K562 (cell line): Measurements from ENCODE around the gene GLE1. TPM values are rescaled to one million over a fixed set of nuclear protein-coding genes. Genes with fewer than 3 reads are reported as not detected.

Experiments used
- BRF1 ChIP-seq: IDR thresholded peaks from 3 replicates; pipeline ENCODE4 v1.6.1; 2011; ENCODE audit warnings: borderline replicate concordance, mild to moderate bottlenecking; ENCODE audit not compliant: insufficient read length; ENCODE audit errors: extremely low read depth
- HMG20A ChIP-seq: fragments of 450-650 bp; formaldehyde crosslinking; conservative IDR thresholded peaks from 2 replicates; pipeline ENCODE4 v1.4.0; 2020; ENCODE audit warnings: mild to moderate bottlenecking, mixed read lengths
- HSF4 ChIP-seq: fragments of 250-450 bp; sonication (Bioruptor Pico); IDR thresholded peaks from 2 replicates; pipeline ENCODE4 v2.1.2; 2022; ENCODE audit warnings: mild to moderate bottlenecking, moderate library complexity, borderline replicate concordance
- RBM17 ChIP-seq: fragments of 200-400 bp; formaldehyde crosslinking; IDR thresholded peaks from 2 replicates; pipeline ENCODE4 v1.6.1; 2017; ENCODE audit warnings: low read depth, mild to moderate bottlenecking, low read length, borderline replicate concordance
- SAFB2 ChIP-seq: fragments of 200-400 bp; formaldehyde crosslinking; IDR thresholded peaks from 2 replicates; pipeline ENCODE4 v1.6.1; 2018; ENCODE audit warnings: borderline replicate concordance, low read length, low read depth, moderate library complexity; ENCODE audit not compliant: severe bottlenecking
- SIX5 ChIP-seq, 2 experiments: IDR thresholded peaks; 2 replicates each; pipeline ENCODE4 v1.6.1; 2011; ENCODE audit warnings: low read length in 2 of 2, borderline replicate concordance in 1 of 2, low read depth in 1 of 2, mild to moderate bottlenecking in 1 of 2, moderate library complexity in 1 of 2; ENCODE audit not compliant: insufficient read depth in 1 of 2
- TARDBP ChIP-seq: fragments of 450-650 bp; IDR thresholded peaks from 2 replicates; pipeline ENCODE4 v1.6.1; 2016
- TCF3 ChIP-seq: sonication (generic); formaldehyde crosslinking; IDR thresholded peaks from 2 replicates; pipeline ENCODE4 v1.4.0; 2020; ENCODE audit warnings: mild to moderate bottlenecking, missing genetic modification reagents
- TGIF2 ChIP-seq: sonication (generic); formaldehyde crosslinking; IDR thresholded peaks from 2 replicates; pipeline ENCODE4 v1.8.1; 2022; ENCODE audit warnings: mild to moderate bottlenecking, missing genetic modification reagents, moderate library complexity
- ZFP1 ChIP-seq: fragments of 450-650 bp; formaldehyde crosslinking; IDR thresholded peaks from 2 replicates; pipeline ENCODE4 v1.4.0; 2020; ENCODE audit warnings: mild to moderate bottlenecking, mixed read lengths
- ZNF197 ChIP-seq: fragments of 200-800 bp; sonication (Bioruptor generic); IDR thresholded peaks from 2 replicates; pipeline ENCODE4 v1.6.1; 2016; ENCODE audit warnings: low read depth, missing genetic modification characterization, missing compliant biosample characterization
- ZNF384 ChIP-seq: IDR thresholded peaks from 2 replicates; pipeline ENCODE4 v1.6.1; 2012; ENCODE audit warnings: low read depth, low read length, improper control_type of control experiment
- ZNF75A ChIP-seq: fragments of 450-650 bp; formaldehyde crosslinking; IDR thresholded peaks from 2 replicates; pipeline ENCODE4 v1.4.0; 2020; ENCODE audit warnings: mild to moderate bottlenecking
- ZNF778 ChIP-seq: fragments of 450-650 bp; formaldehyde crosslinking; IDR thresholded peaks from 2 replicates; pipeline ENCODE4 v1.4.0; 2020; ENCODE audit warnings: mild to moderate bottlenecking, moderate library complexity
- polyA plus RNA-seq, 8 experiments: library from polyadenylated mRNA; depleted of rRNA in 4 of 8; stranded (reverse) in 5 of 8; unstranded in 3 of 8; fragments of >200 nt; fragmentation: Nextera tagmentation in 2 of 8; fragmentation: Illumina TruSeq in 1 of 8; extraction: Ambion mirVana in 2 of 8; extraction: Trizol in 1 of 8; gene quantifications; 2 replicates each; pipeline versions ENCODE4 v1.2.1 to v1.2.3, GENCODE V29; 2011 to 2014; ENCODE audit warnings: inconsistent platforms in 1 of 8, missing spikeins in 1 of 8
- total RNA-seq, 7 experiments: library from RNA; depleted of rRNA in 6 of 7; stranded (reverse); fragments of >200 nt in 6 of 7; fragmentation: Illumina TruSeq in 2 of 7; extraction: Trizol in 2 of 7; gene quantifications; 2 replicates each; pipeline versions ENCODE4 v1.2.1 to v1.2.3, GENCODE V29; 2011 to 2021; ENCODE audit warnings: low replicate concordance in 1 of 7
- TF ChIP-seq, protein P1 (sequence below), 3 experiments: fragments of 200-800 bp in 1 of 3; sonication (Bioruptor generic) in 1 of 3; sonication (generic) in 1 of 3; formaldehyde crosslinking in 1 of 3; IDR thresholded peaks; 2 replicates each; pipeline versions ENCODE4 v1.6.1 to v1.8.0; 2016 to 2022; ENCODE audit warnings: mild to moderate bottlenecking in 2 of 3, missing compliant biosample characterization in 2 of 3, missing genetic modification characterization in 2 of 3, missing genetic modification reagents in 1 of 3
- TF ChIP-seq, protein P2 (sequence below), 2 experiments: fragments of 450-650 bp in 1 of 2; IDR thresholded peaks; 2 replicates each; pipeline ENCODE4 v1.6.1; 2011 to 2017; ENCODE audit warnings: low read depth in 2 of 2, antibody characterized with exemption in 1 of 2, borderline replicate concordance in 1 of 2, low read length in 1 of 2, mild to moderate bottlenecking in 1 of 2, mixed read lengths in 1 of 2; ENCODE audit not compliant: control insufficient read depth in 1 of 2
- TF ChIP-seq, protein P3 (sequence below), 2 experiments: IDR thresholded peaks; 2 replicates each; pipeline ENCODE4 v1.6.1; 2011; ENCODE audit warnings: borderline replicate concordance in 1 of 2, control low read depth in 1 of 2, low read depth in 1 of 2, low read length in 1 of 2, mild to moderate bottlenecking in 1 of 2, mixed read lengths in 1 of 2, moderate library complexity in 1 of 2; ENCODE audit not compliant: insufficient read depth in 1 of 2, insufficient read length in 1 of 2, poor library complexity in 1 of 2, severe bottlenecking in 1 of 2; ENCODE audit errors: extremely low read depth in 1 of 2
- TF ChIP-seq, protein P4 (sequence below): sonication (generic); formaldehyde crosslinking; IDR thresholded peaks from 2 replicates; pipeline ENCODE4 v1.8.0; 2022; ENCODE audit warnings: missing genetic modification reagents, mild to moderate bottlenecking, borderline replicate concordance
- TF ChIP-seq, protein P5 (sequence below): sonication (generic); formaldehyde crosslinking; IDR thresholded peaks from 2 replicates; pipeline ENCODE4 v1.8.1; 2022; ENCODE audit warnings: missing genetic modification reagents

Gene GLE1
- total and polyA plus RNA-seq, 9 of the 15 experiments (the other 6 are each of a cell fraction or from before 2014, with no cell fraction given): 15.9 to 44.8 (median 37.6) TPM

DNA sequence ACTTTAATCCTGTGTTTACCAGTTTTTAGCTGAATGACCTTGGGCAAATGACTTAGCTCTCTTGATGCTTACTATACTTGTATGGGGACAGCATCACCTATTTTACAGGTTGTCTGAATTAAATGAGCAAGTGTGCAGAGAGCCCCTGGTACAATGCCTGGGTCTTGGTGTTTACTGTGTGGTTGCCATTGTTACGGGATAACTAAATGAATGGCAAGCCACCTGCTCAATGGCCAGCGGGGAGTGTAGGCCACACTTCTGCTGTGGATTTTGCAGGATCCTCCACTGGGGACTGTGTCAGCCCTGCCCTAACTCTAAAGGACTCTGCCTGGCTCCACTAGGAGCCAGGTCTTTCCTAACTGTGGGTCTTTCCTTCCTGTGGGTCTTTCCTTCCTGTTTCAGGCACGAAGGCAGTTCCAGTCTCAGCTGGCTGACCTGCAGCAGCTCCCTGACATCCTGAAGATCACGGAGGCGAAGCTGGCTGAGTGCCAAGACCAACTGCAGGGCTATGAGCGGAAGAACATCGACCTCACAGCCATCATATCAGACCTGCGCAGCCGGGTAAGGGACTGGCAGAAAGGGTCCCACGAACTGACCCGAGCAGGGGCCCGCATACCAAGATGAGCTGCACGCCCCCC is 10.3 kb upstream of the GLE1 start (continued):
- TF ChIP-seq TARDBP: no peak
- TF ChIP-seq, protein P1, sequence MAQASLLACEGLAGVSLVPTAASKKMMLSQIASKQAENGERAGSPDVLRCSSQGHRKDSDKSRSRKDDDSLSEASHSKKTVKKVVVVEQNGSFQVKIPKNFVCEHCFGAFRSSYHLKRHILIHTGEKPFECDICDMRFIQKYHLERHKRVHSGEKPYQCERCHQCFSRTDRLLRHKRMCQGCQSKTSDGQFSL (CRISPR knock-in tag; IDR thresholded peaks at IDR 0.05): no peak
- TF ChIP-seq, protein P1 (tag; IDR thresholded peaks at IDR 0.05): no peak
- TF ChIP-seq ZFP1 (CRISPR knock-in tag): no peak
- TF ChIP-seq HMG20A (CRISPR knock-in tag): no peak
- TF ChIP-seq, protein P2, sequence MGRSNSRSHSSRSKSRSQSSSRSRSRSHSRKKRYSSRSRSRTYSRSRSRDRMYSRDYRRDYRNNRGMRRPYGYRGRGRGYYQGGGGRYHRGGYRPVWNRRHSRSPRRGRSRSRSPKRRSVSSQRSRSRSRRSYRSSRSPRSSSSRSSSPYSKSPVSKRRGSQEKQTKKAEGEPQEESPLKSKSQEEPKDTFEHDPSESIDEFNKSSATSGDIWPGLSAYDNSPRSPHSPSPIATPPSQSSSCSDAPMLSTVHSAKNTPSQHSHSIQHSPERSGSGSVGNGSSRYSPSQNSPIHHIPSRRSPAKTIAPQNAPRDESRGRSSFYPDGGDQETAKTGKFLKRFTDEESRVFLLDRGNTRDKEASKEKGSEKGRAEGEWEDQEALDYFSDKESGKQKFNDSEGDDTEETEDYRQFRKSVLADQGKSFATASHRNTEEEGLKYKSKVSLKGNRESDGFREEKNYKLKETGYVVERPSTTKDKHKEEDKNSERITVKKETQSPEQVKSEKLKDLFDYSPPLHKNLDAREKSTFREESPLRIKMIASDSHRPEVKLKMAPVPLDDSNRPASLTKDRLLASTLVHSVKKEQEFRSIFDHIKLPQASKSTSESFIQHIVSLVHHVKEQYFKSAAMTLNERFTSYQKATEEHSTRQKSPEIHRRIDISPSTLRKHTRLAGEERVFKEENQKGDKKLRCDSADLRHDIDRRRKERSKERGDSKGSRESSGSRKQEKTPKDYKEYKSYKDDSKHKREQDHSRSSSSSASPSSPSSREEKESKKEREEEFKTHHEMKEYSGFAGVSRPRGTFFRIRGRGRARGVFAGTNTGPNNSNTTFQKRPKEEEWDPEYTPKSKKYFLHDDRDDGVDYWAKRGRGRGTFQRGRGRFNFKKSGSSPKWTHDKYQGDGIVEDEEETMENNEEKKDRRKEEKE (IDR thresholded peaks at IDR 0.05; ENCODE audit: borderline replicate concordance in 1 of 2, control insufficient read depth in 1 of 2, low read depth in 2 of 2, low read length in 1 of 2): no peak
- no peak for TF ChIP-seq BRF1
- TF ChIP-seq RBM17: no peak
- no peak for TF ChIP-seq ZNF197 (CRISPR knock-in tag)
- TF ChIP-seq, protein P3, sequence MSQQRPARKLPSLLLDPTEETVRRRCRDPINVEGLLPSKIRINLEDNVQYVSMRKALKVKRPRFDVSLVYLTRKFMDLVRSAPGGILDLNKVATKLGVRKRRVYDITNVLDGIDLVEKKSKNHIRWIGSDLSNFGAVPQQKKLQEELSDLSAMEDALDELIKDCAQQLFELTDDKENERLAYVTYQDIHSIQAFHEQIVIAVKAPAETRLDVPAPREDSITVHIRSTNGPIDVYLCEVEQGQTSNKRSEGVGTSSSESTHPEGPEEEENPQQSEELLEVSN (IDR thresholded peaks at IDR 0.05; ENCODE audit: borderline replicate concordance in 1 of 2, extremely low read depth in 1 of 2, insufficient read depth in 1 of 2, insufficient read length in 1 of 2, low read depth in 1 of 2, low read length in 1 of 2, poor library complexity in 1 of 2, severe bottlenecking in 1 of 2): no peak
- peak; percentile 66 for TF ChIP-seq TCF3 (CRISPR knock-in tag)
- no peak for TF ChIP-seq ZNF75A (CRISPR knock-in tag)
- TF ChIP-seq ZNF384: no peak
- no peak for TF ChIP-seq SAFB2
- no peak for TF ChIP-seq SIX5 (IDR thresholded peaks at IDR 0.05; ENCODE audit: borderline replicate concordance in 1 of 2, insufficient read depth in 1 of 2, low read depth in 1 of 2, low read length in 2 of 2)
- no peak for TF ChIP-seq TGIF2 (CRISPR knock-in tag)
- no peak for TF ChIP-seq HSF4 (CRISPR knock-in tag)
- TF ChIP-seq, protein P4, sequence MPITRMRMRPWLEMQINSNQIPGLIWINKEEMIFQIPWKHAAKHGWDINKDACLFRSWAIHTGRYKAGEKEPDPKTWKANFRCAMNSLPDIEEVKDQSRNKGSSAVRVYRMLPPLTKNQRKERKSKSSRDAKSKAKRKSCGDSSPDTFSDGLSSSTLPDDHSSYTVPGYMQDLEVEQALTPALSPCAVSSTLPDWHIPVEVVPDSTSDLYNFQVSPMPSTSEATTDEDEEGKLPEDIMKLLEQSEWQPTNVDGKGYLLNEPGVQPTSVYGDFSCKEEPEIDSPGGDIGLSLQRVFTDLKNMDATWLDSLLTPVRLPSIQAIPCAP (CRISPR knock-in tag): no peak
- no peak for TF ChIP-seq ZNF778 (CRISPR knock-in tag)
- TF ChIP-seq, protein P5, sequence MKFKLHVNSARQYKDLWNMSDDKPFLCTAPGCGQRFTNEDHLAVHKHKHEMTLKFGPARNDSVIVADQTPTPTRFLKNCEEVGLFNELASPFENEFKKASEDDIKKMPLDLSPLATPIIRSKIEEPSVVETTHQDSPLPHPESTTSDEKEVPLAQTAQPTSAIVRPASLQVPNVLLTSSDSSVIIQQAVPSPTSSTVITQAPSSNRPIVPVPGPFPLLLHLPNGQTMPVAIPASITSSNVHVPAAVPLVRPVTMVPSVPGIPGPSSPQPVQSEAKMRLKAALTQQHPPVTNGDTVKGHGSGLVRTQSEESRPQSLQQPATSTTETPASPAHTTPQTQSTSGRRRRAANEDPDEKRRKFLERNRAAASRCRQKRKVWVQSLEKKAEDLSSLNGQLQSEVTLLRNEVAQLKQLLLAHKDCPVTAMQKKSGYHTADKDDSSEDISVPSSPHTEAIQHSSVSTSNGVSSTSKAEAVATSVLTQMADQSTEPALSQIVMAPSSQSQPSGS (CRISPR knock-in tag): no peak
